HepG2 (cell line): ENCODE measurements around the gene ENDOU. TPM values are rescaled to one million over a fixed set of nuclear protein-coding genes. Genes with fewer than 3 reads are reported as not detected.

Source experiments
- ATM ChIP-seq: fragments of 450-650 bp; IDR thresholded peaks from 2 replicates; pipeline ENCODE4 v1.7.1; 2017; ENCODE audit warnings: mild to moderate bottlenecking, borderline replicate concordance
- BATF2 ChIP-seq: sonication (generic); formaldehyde crosslinking; IDR thresholded peaks from 2 replicates; pipeline ENCODE4 v1.8.0; 2022; ENCODE audit warnings: mild to moderate bottlenecking, missing genetic modification reagents, moderate library complexity
- HMGXB3 ChIP-seq: sonication (generic); formaldehyde crosslinking; IDR thresholded peaks from 2 replicates; pipeline ENCODE4 v1.4.0; 2020; ENCODE audit warnings: missing genetic modification reagents, borderline replicate concordance
- JARID2 ChIP-seq: sonication (generic); formaldehyde crosslinking; IDR thresholded peaks from 2 replicates; pipeline ENCODE4 v1.8.1; 2023; ENCODE audit warnings: missing genetic modification reagents, inconsistent platforms; ENCODE audit not compliant: insufficient replicate concordance
- KDM2A ChIP-seq: sonication (generic); formaldehyde crosslinking; IDR thresholded peaks from 2 replicates; pipeline ENCODE4 v1.4.0; 2020; ENCODE audit warnings: low read depth, missing genetic modification reagents, borderline replicate concordance
- PRDM15 ChIP-seq: sonication (generic); formaldehyde crosslinking; IDR thresholded peaks from 2 replicates; pipeline ENCODE4 v1.4.0; 2020; ENCODE audit warnings: missing genetic modification reagents
- TBP ChIP-seq: sonication (generic); formaldehyde crosslinking; IDR thresholded peaks from 2 replicates; pipeline ENCODE4 v1.5.0; 2020; ENCODE audit warnings: missing genetic modification reagents
- TRAFD1 ChIP-seq: sonication (generic); formaldehyde crosslinking; IDR thresholded peaks from 2 replicates; pipeline ENCODE4 v1.5.1; 2020; ENCODE audit warnings: missing genetic modification reagents, mild to moderate bottlenecking, borderline replicate concordance
- ZNF484 ChIP-seq: sonication (generic); formaldehyde crosslinking; IDR thresholded peaks from 2 replicates; pipeline ENCODE4 v1.5.1; 2020; ENCODE audit warnings: mild to moderate bottlenecking, low read depth, missing genetic modification reagents, borderline replicate concordance
- ZNF512B ChIP-seq: sonication (generic); formaldehyde crosslinking; IDR thresholded peaks from 2 replicates; pipeline ENCODE4 v1.5.1; 2020; ENCODE audit warnings: missing genetic modification reagents, mild to moderate bottlenecking, borderline replicate concordance
- ZSCAN31 ChIP-seq: sonication (generic); formaldehyde crosslinking; IDR thresholded peaks from 2 replicates; pipeline ENCODE4 v1.5.0; 2020; ENCODE audit warnings: low read depth, mild to moderate bottlenecking, missing genetic modification reagents
- polyA plus RNA-seq, 8 experiments: library from polyadenylated mRNA; depleted of rRNA in 3 of 8; stranded (reverse) in 7 of 8; unstranded in 1 of 8; fragments of >200 nt; fragmentation: Illumina TruSeq in 4 of 8; extraction: Trizol in 4 of 8; gene quantifications; 2 replicates each; pipeline versions ENCODE4 v1.2.1 to v1.2.3, GENCODE V29; 2011 to 2016; ENCODE audit warnings: low read depth in 4 of 8, missing spikeins in 1 of 8, mixed read lengths in 1 of 8; ENCODE audit not compliant: insufficient read depth in 1 of 8
- total RNA-seq, 5 experiments: library from RNA; depleted of rRNA; stranded (reverse); fragments of >200 nt; fragmentation: Illumina TruSeq; extraction: Trizol; gene quantifications; 2 replicates each; pipeline ENCODE4 v1.2.3, GENCODE V29; 2016; ENCODE audit warnings: low read depth in 1 of 5

Gene ENDOU
- total and polyA plus RNA-seq, 2 of the 13 experiments (the other 11 are each of a cell fraction or from before 2014, with no cell fraction given), result not detected

- TF ChIP-seq PRDM15, result no peak
- TF ChIP-seq JARID2 (CRISPR knock-in tag), result no peak
- no peak for TF ChIP-seq KDM2A (CRISPR knock-in tag)
- TF ChIP-seq TRAFD1 (CRISPR knock-in tag), result no peak
- TF ChIP-seq ZSCAN31 (CRISPR knock-in tag), result no peak
- TF ChIP-seq BATF2 (CRISPR knock-in tag), result no peak
- TF ChIP-seq ZNF512B (CRISPR knock-in tag), result no peak
- TF ChIP-seq HMGXB3, result no peak
- no peak for TF ChIP-seq ZNF484 (CRISPR knock-in tag)
- no peak for TF ChIP-seq ATM
- no peak for TF ChIP-seq TBP (CRISPR knock-in tag)
Observed at GRCh38 chr12:47762850-47763465, 37.7 kb upstream of the ENDOU start (continued).
